Measurements from ENCODE around the gene NEU3.

DNA sequence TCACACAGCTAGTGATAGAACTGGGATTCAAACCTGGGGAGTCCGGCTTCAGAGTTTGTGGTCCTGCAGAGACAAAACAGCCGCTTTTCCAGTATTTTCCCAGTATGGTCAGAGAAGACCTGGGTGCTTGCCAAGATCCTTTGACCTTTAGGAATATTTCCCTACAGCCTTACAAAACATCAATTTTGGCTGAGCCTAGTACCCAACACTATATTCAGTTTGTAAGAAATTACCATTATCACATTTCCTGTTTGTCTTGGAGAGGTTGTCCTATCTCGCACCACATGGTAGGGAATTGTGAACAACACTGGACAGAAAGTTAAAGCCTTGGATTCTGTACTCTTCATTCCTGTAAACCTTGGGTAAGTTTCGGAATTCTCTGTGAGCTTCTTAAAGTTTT lies 10.7 kb upstream of the NEU3 start:
- TF ChIP-seq, protein P1, sequence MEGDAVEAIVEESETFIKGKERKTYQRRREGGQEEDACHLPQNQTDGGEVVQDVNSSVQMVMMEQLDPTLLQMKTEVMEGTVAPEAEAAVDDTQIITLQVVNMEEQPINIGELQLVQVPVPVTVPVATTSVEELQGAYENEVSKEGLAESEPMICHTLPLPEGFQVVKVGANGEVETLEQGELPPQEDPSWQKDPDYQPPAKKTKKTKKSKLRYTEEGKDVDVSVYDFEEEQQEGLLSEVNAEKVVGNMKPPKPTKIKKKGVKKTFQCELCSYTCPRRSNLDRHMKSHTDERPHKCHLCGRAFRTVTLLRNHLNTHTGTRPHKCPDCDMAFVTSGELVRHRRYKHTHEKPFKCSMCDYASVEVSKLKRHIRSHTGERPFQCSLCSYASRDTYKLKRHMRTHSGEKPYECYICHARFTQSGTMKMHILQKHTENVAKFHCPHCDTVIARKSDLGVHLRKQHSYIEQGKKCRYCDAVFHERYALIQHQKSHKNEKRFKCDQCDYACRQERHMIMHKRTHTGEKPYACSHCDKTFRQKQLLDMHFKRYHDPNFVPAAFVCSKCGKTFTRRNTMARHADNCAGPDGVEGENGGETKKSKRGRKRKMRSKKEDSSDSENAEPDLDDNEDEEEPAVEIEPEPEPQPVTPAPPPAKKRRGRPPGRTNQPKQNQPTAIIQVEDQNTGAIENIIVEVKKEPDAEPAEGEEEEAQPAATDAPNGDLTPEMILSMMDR (IDR thresholded peaks at IDR 0.05): no peak
- TF ChIP-seq POLR2A (IDR thresholded peaks at IDR 0.05): no peak
